HEK293 (cell line): ENCODE data around the gene NKAPL.

Experiments
- GLIS2 ChIP-seq: fragments of 450-650 bp; formaldehyde crosslinking; IDR thresholded peaks from 2 replicates; pipeline ENCODE4 v1.5.1; 2016; ENCODE audit warnings: missing biosample characterization, missing genetic modification characterization
- KLF9 ChIP-seq: fragments of 450-650 bp; formaldehyde crosslinking; IDR thresholded peaks from 2 replicates; pipeline ENCODE4 v1.5.1; 2016; ENCODE audit warnings: missing biosample characterization, missing genetic modification characterization, low read depth
- MZF1 ChIP-seq: fragments of 450-650 bp; formaldehyde crosslinking; IDR thresholded peaks from 2 replicates; pipeline ENCODE4 v1.5.1; 2017; ENCODE audit warnings: missing biosample characterization, missing genetic modification characterization, borderline replicate concordance
- PBX3 ChIP-seq: sonication (generic); formaldehyde crosslinking; IDR thresholded peaks from 2 replicates; pipeline ENCODE4 v1.8.1; 2022; ENCODE audit warnings: mild to moderate bottlenecking, moderate library complexity, missing genetic modification reagents
- SP2 ChIP-seq: fragments of 450-650 bp; formaldehyde crosslinking; IDR thresholded peaks from 2 replicates; pipeline ENCODE4 v1.5.1; 2016; ENCODE audit warnings: missing biosample characterization, missing genetic modification characterization
- SP3 ChIP-seq: fragments of 450-650 bp; formaldehyde crosslinking; IDR thresholded peaks from 2 replicates; pipeline ENCODE4 v1.5.1; 2016; ENCODE audit warnings: missing biosample characterization, missing genetic modification characterization
- ZBTB17 ChIP-seq: fragments of 450-650 bp; formaldehyde crosslinking; IDR thresholded peaks from 2 replicates; pipeline ENCODE4 v1.5.1; 2016; ENCODE audit warnings: missing biosample characterization, missing genetic modification characterization
- ZFP69B ChIP-seq: fragments of 450-650 bp; formaldehyde crosslinking; IDR thresholded peaks from 2 replicates; pipeline ENCODE4 v1.5.1; 2016; ENCODE audit warnings: missing biosample characterization, missing genetic modification characterization
- ZNF214 ChIP-seq: fragments of 450-650 bp; formaldehyde crosslinking; IDR thresholded peaks from 2 replicates; pipeline ENCODE4 v1.5.1; 2017; ENCODE audit warnings: missing biosample characterization, mild to moderate bottlenecking, missing genetic modification characterization, borderline replicate concordance
- ZNF341 ChIP-seq: fragments of 450-650 bp; formaldehyde crosslinking; IDR thresholded peaks from 2 replicates; pipeline ENCODE4; 2016; ENCODE audit warnings: low read depth, missing biosample characterization, missing genetic modification characterization
- ZNF354C ChIP-seq: fragments of 450-650 bp; formaldehyde crosslinking; IDR thresholded peaks from 2 replicates; pipeline ENCODE4 v1.5.1; 2016; ENCODE audit warnings: missing biosample characterization, missing genetic modification characterization, low read depth, borderline replicate concordance
- ZNF488 ChIP-seq: fragments of 450-650 bp; formaldehyde crosslinking; IDR thresholded peaks from 2 replicates; pipeline ENCODE4 v1.5.1; 2016; ENCODE audit warnings: missing biosample characterization, missing genetic modification characterization
- ZNF501 ChIP-seq: fragments of 450-650 bp; formaldehyde crosslinking; IDR thresholded peaks from 2 replicates; pipeline ENCODE4 v1.5.1; 2016; ENCODE audit warnings: missing biosample characterization, missing genetic modification characterization
- ZNF571 ChIP-seq: fragments of 450-650 bp; formaldehyde crosslinking; IDR thresholded peaks from 2 replicates; pipeline ENCODE4 v1.5.0; 2017; ENCODE audit warnings: missing biosample characterization, missing genetic modification characterization
- ZNF585B ChIP-seq: fragments of 450-650 bp; formaldehyde crosslinking; IDR thresholded peaks from 2 replicates; pipeline ENCODE4 v1.5.1; 2016; ENCODE audit warnings: missing biosample characterization, missing genetic modification characterization
- ZNF610 ChIP-seq: fragments of 450-650 bp; formaldehyde crosslinking; IDR thresholded peaks from 2 replicates; pipeline ENCODE4 v1.5.1; 2016; ENCODE audit warnings: missing biosample characterization, missing genetic modification characterization, borderline replicate concordance
- ZNF624 ChIP-seq: fragments of 450-650 bp; formaldehyde crosslinking; IDR thresholded peaks from 2 replicates; pipeline ENCODE4 v1.5.1; 2017; ENCODE audit warnings: missing biosample characterization, missing genetic modification characterization
- ZNF670 ChIP-seq: fragments of 450-650 bp; formaldehyde crosslinking; IDR thresholded peaks from 2 replicates; pipeline ENCODE4 v1.5.1; 2016; ENCODE audit warnings: missing biosample characterization, missing genetic modification characterization, low read depth
- ZNF843 ChIP-seq: fragments of 450-650 bp; formaldehyde crosslinking; IDR thresholded peaks from 2 replicates; pipeline ENCODE4 v1.5.1; 2016; ENCODE audit warnings: missing biosample characterization, missing genetic modification characterization
- ZSCAN16 ChIP-seq: fragments of 450-650 bp; formaldehyde crosslinking; IDR thresholded peaks from 2 replicates; pipeline ENCODE4 v1.5.1; 2016; ENCODE audit warnings: missing biosample characterization, missing genetic modification characterization
- ZSCAN18 ChIP-seq: fragments of 450-650 bp; formaldehyde crosslinking; IDR thresholded peaks from 2 replicates; pipeline ENCODE4 v1.5.1; 2016; ENCODE audit warnings: missing biosample characterization, missing genetic modification characterization
- TF ChIP-seq, protein P1 (sequence below): fragments of 450-650 bp; formaldehyde crosslinking; IDR thresholded peaks from 2 replicates; pipeline ENCODE4 v1.5.1; 2016; ENCODE audit warnings: missing biosample characterization, missing genetic modification characterization
- TF ChIP-seq, protein P2 (sequence below): fragments of 450-650 bp; formaldehyde crosslinking; IDR thresholded peaks from 2 replicates; pipeline ENCODE4 v1.5.1; 2016; ENCODE audit warnings: missing biosample characterization, missing genetic modification characterization
- TF ChIP-seq, protein P3 (sequence below): fragments of 450-650 bp; formaldehyde crosslinking; IDR thresholded peaks from 2 replicates; pipeline ENCODE4 v1.5.1; 2016; ENCODE audit warnings: missing biosample characterization, missing genetic modification characterization
- TF ChIP-seq, protein P4 (sequence below): fragments of 450-650 bp; formaldehyde crosslinking; IDR thresholded peaks from 2 replicates; pipeline ENCODE4 v1.5.1; 2017; ENCODE audit warnings: missing biosample characterization, missing genetic modification characterization

NKAPL gene

GRCh38 chr6:28266962-28267694 is 8.0 kb downstream of the NKAPL start, which contains the start of gene ZSCAN26 (continued):
- TF ChIP-seq, protein P1, sequence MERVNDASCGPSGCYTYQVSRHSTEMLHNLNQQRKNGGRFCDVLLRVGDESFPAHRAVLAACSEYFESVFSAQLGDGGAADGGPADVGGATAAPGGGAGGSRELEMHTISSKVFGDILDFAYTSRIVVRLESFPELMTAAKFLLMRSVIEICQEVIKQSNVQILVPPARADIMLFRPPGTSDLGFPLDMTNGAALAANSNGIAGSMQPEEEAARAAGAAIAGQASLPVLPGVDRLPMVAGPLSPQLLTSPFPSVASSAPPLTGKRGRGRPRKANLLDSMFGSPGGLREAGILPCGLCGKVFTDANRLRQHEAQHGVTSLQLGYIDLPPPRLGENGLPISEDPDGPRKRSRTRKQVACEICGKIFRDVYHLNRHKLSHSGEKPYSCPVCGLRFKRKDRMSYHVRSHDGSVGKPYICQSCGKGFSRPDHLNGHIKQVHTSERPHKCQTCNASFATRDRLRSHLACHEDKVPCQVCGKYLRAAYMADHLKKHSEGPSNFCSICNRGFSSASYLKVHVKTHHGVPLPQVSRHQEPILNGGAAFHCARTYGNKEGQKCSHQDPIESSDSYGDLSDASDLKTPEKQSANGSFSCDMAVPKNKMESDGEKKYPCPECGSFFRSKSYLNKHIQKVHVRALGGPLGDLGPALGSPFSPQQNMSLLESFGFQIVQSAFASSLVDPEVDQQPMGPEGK (tag by site-specific recombination) = peak; percentile 64; the same call in 1 of the 2 replicates
- TF ChIP-seq GLIS2 (no peak), ZNF843 (tag by site-specific recombination) (0 out of 2 replicates have a peak, but pooled peaks have one; percentile 33), ZNF585B (tag by site-specific recombination) (no peak), ZNF624 (tag by site-specific recombination) (no peak), PBX3 (CRISPR knock-in tag) (0 out of 2 replicates have a peak, but pooled peaks have one; percentile 30), ZBTB17 (tag by site-specific recombination) (peak; percentile 95), SP2 (tag by site-specific recombination) (peak; percentile 69), ZNF488 (tag by site-specific recombination) (no peak), MZF1 (no peak), ZNF610 (tag by site-specific recombination) (0 out of 2 replicates have a peak, but pooled peaks have one; percentile 61), ZSCAN18 (tag by site-specific recombination) (0 out of 2 replicates have a peak, but pooled peaks have one; percentile 16), ZNF501 (tag by site-specific recombination) (peak; percentile 89), ZNF341 (tag by site-specific recombination) (peak; percentile 55; the same call in 1 of the 2 replicates), ZSCAN16 (tag by site-specific recombination) (no peak), ZNF670 (tag by site-specific recombination) (no peak), ZFP69B (peak; percentile 24; the same call in 1 of the 2 replicates), ZNF354C (no peak), SP3 (tag by site-specific recombination) (peak; percentile 67; the same call in 1 of the 2 replicates), KLF9 (tag by site-specific recombination) (peak; percentile 96), ZNF571 (tag by site-specific recombination) (no peak), ZNF214 (tag by site-specific recombination) (no peak)
- TF ChIP-seq, protein P2, sequence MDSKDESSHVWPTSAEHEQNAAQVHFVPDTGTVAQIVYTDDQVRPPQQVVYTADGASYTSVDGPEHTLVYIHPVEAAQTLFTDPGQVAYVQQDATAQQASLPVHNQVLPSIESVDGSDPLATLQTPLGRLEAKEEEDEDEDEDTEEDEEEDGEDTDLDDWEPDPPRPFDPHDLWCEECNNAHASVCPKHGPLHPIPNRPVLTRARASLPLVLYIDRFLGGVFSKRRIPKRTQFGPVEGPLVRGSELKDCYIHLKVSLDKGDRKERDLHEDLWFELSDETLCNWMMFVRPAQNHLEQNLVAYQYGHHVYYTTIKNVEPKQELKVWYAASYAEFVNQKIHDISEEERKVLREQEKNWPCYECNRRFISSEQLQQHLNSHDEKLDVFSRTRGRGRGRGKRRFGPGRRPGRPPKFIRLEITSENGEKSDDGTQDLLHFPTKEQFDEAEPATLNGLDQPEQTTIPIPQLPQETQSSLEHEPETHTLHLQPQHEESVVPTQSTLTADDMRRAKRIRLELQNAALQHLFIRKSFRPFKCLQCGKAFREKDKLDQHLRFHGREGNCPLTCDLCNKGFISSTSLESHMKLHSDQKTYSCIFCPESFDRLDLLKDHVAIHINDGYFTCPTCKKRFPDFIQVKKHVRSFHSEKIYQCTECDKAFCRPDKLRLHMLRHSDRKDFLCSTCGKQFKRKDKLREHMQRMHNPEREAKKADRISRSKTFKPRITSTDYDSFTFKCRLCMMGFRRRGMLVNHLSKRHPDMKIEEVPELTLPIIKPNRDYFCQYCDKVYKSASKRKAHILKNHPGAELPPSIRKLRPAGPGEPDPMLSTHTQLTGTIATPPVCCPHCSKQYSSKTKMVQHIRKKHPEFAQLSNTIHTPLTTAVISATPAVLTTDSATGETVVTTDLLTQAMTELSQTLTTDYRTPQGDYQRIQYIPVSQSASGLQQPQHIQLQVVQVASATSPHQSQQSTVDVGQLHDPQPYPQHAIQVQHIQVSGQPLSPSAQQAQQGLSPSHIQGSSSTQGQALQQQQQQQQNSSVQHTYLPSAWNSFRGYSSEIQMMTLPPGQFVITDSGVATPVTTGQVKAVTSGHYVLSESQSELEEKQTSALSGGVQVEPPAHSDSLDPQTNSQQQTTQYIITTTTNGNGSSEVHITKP = peak; percentile 54
- TF ChIP-seq, protein P3, sequence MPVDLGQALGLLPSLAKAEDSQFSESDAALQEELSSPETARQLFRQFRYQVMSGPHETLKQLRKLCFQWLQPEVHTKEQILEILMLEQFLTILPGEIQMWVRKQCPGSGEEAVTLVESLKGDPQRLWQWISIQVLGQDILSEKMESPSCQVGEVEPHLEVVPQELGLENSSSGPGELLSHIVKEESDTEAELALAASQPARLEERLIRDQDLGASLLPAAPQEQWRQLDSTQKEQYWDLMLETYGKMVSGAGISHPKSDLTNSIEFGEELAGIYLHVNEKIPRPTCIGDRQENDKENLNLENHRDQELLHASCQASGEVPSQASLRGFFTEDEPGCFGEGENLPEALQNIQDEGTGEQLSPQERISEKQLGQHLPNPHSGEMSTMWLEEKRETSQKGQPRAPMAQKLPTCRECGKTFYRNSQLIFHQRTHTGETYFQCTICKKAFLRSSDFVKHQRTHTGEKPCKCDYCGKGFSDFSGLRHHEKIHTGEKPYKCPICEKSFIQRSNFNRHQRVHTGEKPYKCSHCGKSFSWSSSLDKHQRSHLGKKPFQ (tag by site-specific recombination) = 0 out of 2 replicates have a peak, but pooled peaks have one; percentile 19
- TF ChIP-seq, protein P4, sequence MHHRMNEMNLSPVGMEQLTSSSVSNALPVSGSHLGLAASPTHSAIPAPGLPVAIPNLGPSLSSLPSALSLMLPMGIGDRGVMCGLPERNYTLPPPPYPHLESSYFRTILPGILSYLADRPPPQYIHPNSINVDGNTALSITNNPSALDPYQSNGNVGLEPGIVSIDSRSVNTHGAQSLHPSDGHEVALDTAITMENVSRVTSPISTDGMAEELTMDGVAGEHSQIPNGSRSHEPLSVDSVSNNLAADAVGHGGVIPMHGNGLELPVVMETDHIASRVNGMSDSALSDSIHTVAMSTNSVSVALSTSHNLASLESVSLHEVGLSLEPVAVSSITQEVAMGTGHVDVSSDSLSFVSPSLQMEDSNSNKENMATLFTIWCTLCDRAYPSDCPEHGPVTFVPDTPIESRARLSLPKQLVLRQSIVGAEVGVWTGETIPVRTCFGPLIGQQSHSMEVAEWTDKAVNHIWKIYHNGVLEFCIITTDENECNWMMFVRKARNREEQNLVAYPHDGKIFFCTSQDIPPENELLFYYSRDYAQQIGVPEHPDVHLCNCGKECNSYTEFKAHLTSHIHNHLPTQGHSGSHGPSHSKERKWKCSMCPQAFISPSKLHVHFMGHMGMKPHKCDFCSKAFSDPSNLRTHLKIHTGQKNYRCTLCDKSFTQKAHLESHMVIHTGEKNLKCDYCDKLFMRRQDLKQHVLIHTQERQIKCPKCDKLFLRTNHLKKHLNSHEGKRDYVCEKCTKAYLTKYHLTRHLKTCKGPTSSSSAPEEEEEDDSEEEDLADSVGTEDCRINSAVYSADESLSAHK (tag by site-specific recombination) = no peak
